ENCODE data around the gene MYOM3. TPM values are rescaled to one million over a fixed set of nuclear protein-coding genes. Genes with fewer than 3 reads are reported as not detected.

The MYOM3 gene
- total RNA-seq, 1 experiment from 2014 or later = 0.05 TPM

- POLR2A ChIA-PET = interaction anchor here (0.6 kb wide), 1 partner anchor 53 kb away, joined by 8 read pairs; no protein-coding TSS in a partner anchor
These were observed 12.8 kb downstream of the MYOM3 start for GRCh38 chr1:24098943-24099638.

GRCh38 chr1:24098102-24098501 is 13.8 kb downstream of the MYOM3 start:
- Histone ChIP-seq H3K27me3 (ENCODE audit: control insufficient read depth, insufficient read depth, low read length) (no peaks in the 10 kb centered on the region), H3K27ac (ENCODE audit: low read length) (no peak overlapping the region), H3K9me3 (ENCODE audit: control insufficient read depth, insufficient read depth, low read depth, low read length) (no peaks in the 10 kb centered on the region), H3K4me3 (ENCODE audit: low read depth in 2 of 2, low read length in 2 of 2) (no peak overlapping the region), H3K36me3 (ENCODE audit: control insufficient read depth, insufficient read depth, low read length) (no peaks in the 10 kb centered on the region), H3K4me1 (ENCODE audit: control insufficient read depth, insufficient read depth, low read length) (no peaks in the 10 kb centered on the region)
- BruUV-seq (replicated peaks) = no TSS peak
- DNase-seq (ENCODE audit: low read depth, low spot score) (no peak), ATAC-seq (no peak)
- TF ChIP-seq SIN3A (IDR thresholded peaks at IDR 0.05; ENCODE audit: borderline replicate concordance, insufficient read depth, low read depth, low read length) = no peak
- no peak for TF ChIP-seq CTCF (IDR thresholded peaks at IDR 0.05)
- no peak for TF ChIP-seq REST (IDR thresholded peaks at IDR 0.05; ENCODE audit: insufficient read depth in 1 of 2, low read depth in 2 of 2, low read length in 1 of 2)
- no peak for TF ChIP-seq TCF7L2 (IDR thresholded peaks at IDR 0.05; ENCODE audit: low read depth, low read length)
- no peak for TF ChIP-seq POLR2AphosphoS5 (IDR thresholded peaks at IDR 0.05; ENCODE audit: low read depth, low read length)
- in situ Hi-C loops (cut with HindIII; ENCODE audit: low pct_unique_long_range_greater_than_20kb, low sequenced_read_pairs) = no loop called here
- intact Hi-C loops (cut with micrococcal nuclease; ENCODE audit: unreplicated experiment) = no loop called here
- POLR2A ChIA-PET = interaction anchor here (0.6 kb wide), 1 partner anchor 477 kb away, joined by 3 read pairs; no protein-coding TSS in a partner anchor
- CTCF ChIA-PET = no interaction called here

More at GRCh38 chr1:24098943-24099638, 12.8 kb downstream of the MYOM3 start:
- Histone ChIP-seq H3K27ac (ENCODE audit: low read length) (no peak overlapping the region), H3K4me3 (ENCODE audit: low read depth in 2 of 2, low read length in 2 of 2) (no peak overlapping the region), H3K27me3 (ENCODE audit: control insufficient read depth, insufficient read depth, low read length) (no peaks in the 10 kb centered on the region), H3K4me1 (ENCODE audit: control insufficient read depth, insufficient read depth, low read length) (no peaks in the 10 kb centered on the region), H3K9me3 (ENCODE audit: control insufficient read depth, insufficient read depth, low read depth, low read length) (no peaks in the 10 kb centered on the region), H3K36me3 (ENCODE audit: control insufficient read depth, insufficient read depth, low read length) (no peaks in the 10 kb centered on the region)
- TF ChIP-seq POLR2AphosphoS5 (IDR thresholded peaks at IDR 0.05; ENCODE audit: low read depth, low read length) = no peak
- TF ChIP-seq SIN3A (IDR thresholded peaks at IDR 0.05; ENCODE audit: borderline replicate concordance, insufficient read depth, low read depth, low read length) = no peak
- in situ Hi-C loops (cut with HindIII; ENCODE audit: low pct_unique_long_range_greater_than_20kb, low sequenced_read_pairs) (no loop called here), intact Hi-C loops (cut with micrococcal nuclease; ENCODE audit: unreplicated experiment) (no loop called here)
- BruUV-seq (replicated peaks) = no TSS peak
- ATAC-seq (no peak), DNase-seq (ENCODE audit: low read depth, low spot score) (no peak)
- CTCF ChIA-PET = interaction anchor here (0.7 kb wide), 1 partner anchor 12 kb away, joined by 3 read pairs; no protein-coding TSS in a partner anchor

GRCh38 chr1:24097663-24098062 is 14.3 kb downstream of the MYOM3 start:
- intact Hi-C loops (cut with micrococcal nuclease; ENCODE audit: unreplicated experiment) = no loop called here
- DNase-seq (ENCODE audit: low read depth, low spot score) (no peak), ATAC-seq (no peak)
- Histone ChIP-seq H3K27me3 (ENCODE audit: control insufficient read depth, insufficient read depth, low read length) (no peaks in the 10 kb centered on the region), H3K27ac (ENCODE audit: low read length) (no peak overlapping the region), H3K4me1 (ENCODE audit: control insufficient read depth, insufficient read depth, low read length) (no peaks in the 10 kb centered on the region), H3K9me3 (ENCODE audit: control insufficient read depth, insufficient read depth, low read depth, low read length) (no peaks in the 10 kb centered on the region), H3K4me3 (ENCODE audit: low read depth in 2 of 2, low read length in 2 of 2) (no peak overlapping the region), H3K36me3 (ENCODE audit: control insufficient read depth, insufficient read depth, low read length) (no peaks in the 10 kb centered on the region)
- ChIA-PET POLR2A (interaction anchor here (0.6 kb wide), 1 partner anchor 476 kb away, joined by 3 read pairs; no protein-coding TSS in a partner anchor), CTCF (no interaction called here)
- in situ Hi-C loops (cut with HindIII; ENCODE audit: low pct_unique_long_range_greater_than_20kb, low sequenced_read_pairs) = no loop called here
- no peak for TF ChIP-seq POLR2AphosphoS5 (IDR thresholded peaks at IDR 0.05; ENCODE audit: low read depth, low read length)
- TF ChIP-seq CTCF (IDR thresholded peaks at IDR 0.05) = no peak
- no peak for TF ChIP-seq REST (IDR thresholded peaks at IDR 0.05; ENCODE audit: insufficient read depth in 1 of 2, low read depth in 2 of 2, low read length in 1 of 2)
- no peak for TF ChIP-seq TCF7L2 (IDR thresholded peaks at IDR 0.05; ENCODE audit: low read depth, low read length)
- TF ChIP-seq SIN3A (IDR thresholded peaks at IDR 0.05; ENCODE audit: borderline replicate concordance, insufficient read depth, low read depth, low read length) = no peak
- no TSS peak for BruUV-seq (replicated peaks)
